HepG2 (cell line): ENCODE results near the gene CCDC201. TPM values are rescaled to one million over a fixed set of nuclear protein-coding genes. Genes with fewer than 3 reads are reported as not detected.
A peak's percentile ranks its signal among the peaks of the same experiment; 100 is the strongest.

Experiments used
- ELF4 ChIP-seq: sonication (generic); formaldehyde crosslinking; IDR thresholded peaks from 2 replicates; pipeline ENCODE4 v1.5.0; 2020; ENCODE audit warnings: missing genetic modification reagents, mild to moderate bottlenecking, moderate library complexity, borderline replicate concordance
- FOXM1 ChIP-seq: sonication (generic); formaldehyde crosslinking; IDR thresholded peaks from 2 replicates; pipeline ENCODE4 v1.5.0; 2020; ENCODE audit warnings: missing genetic modification reagents
- FOXP1 ChIP-seq, 2 experiments: fragments of 450-650 bp in 1 of 2; IDR thresholded peaks; 2 replicates each; pipeline ENCODE4 v1.6.1; 2017 to 2018; ENCODE audit warnings: antibody characterized with exemption in 1 of 2
- ISX ChIP-seq: sonication (generic); formaldehyde crosslinking; conservative IDR thresholded peaks from 2 replicates; pipeline ENCODE4 v1.5.0; 2020; ENCODE audit warnings: missing genetic modification reagents
- KLF11 ChIP-seq: IDR thresholded peaks from 2 replicates; pipeline ENCODE4 v1.6.1; 2016; ENCODE audit warnings: missing compliant biosample characterization
- POGZ ChIP-seq: sonication (generic); formaldehyde crosslinking; IDR thresholded peaks from 2 replicates; pipeline ENCODE4 v1.4.0; 2020; ENCODE audit warnings: mild to moderate bottlenecking, missing genetic modification reagents
- SMAD1 ChIP-seq: sonication (generic); formaldehyde crosslinking; IDR thresholded peaks from 2 replicates; pipeline ENCODE4 v1.4.0; 2020; ENCODE audit warnings: missing genetic modification reagents, low read depth, mild to moderate bottlenecking, borderline replicate concordance
- YY1 ChIP-seq: IDR thresholded peaks from 2 replicates; pipeline ENCODE4 v1.6.1; 2011; ENCODE audit warnings: low read length, low read depth, moderate library complexity, mild to moderate bottlenecking; ENCODE audit not compliant: insufficient read depth, insufficient replicate concordance
- ZNF282 ChIP-seq: fragments of 450-650 bp; IDR thresholded peaks from 2 replicates; pipeline ENCODE4 v1.6.1; 2018; ENCODE audit not compliant: partially characterized antibody
- ZNF430 ChIP-seq: sonication (generic); formaldehyde crosslinking; IDR thresholded peaks from 2 replicates; pipeline ENCODE4 v1.9.0; 2021; ENCODE audit warnings: mild to moderate bottlenecking, missing genetic modification reagents
- ZNF512 ChIP-seq: sonication (generic); formaldehyde crosslinking; IDR thresholded peaks from 2 replicates; pipeline ENCODE4 v1.4.0; 2020; ENCODE audit warnings: mild to moderate bottlenecking, missing genetic modification reagents
- ZNF782 ChIP-seq: sonication (generic); formaldehyde crosslinking; IDR thresholded peaks from 2 replicates; pipeline ENCODE4 v1.4.0; 2020; ENCODE audit warnings: missing genetic modification reagents, mild to moderate bottlenecking, borderline replicate concordance
- polyA plus RNA-seq, 8 experiments: library from polyadenylated mRNA; depleted of rRNA in 3 of 8; stranded (reverse) in 7 of 8; unstranded in 1 of 8; fragments of >200 nt; fragmentation: Illumina TruSeq in 4 of 8; extraction: Trizol in 4 of 8; gene quantifications; 2 replicates each; pipeline versions ENCODE4 v1.2.1 to v1.2.3, GENCODE V29; 2011 to 2016; ENCODE audit warnings: low read depth in 4 of 8, missing spikeins in 1 of 8, mixed read lengths in 1 of 8; ENCODE audit not compliant: insufficient read depth in 1 of 8
- total RNA-seq, 5 experiments: library from RNA; depleted of rRNA; stranded (reverse); fragments of >200 nt; fragmentation: Illumina TruSeq; extraction: Trizol; gene quantifications; 2 replicates each; pipeline ENCODE4 v1.2.3, GENCODE V29; 2016; ENCODE audit warnings: low read depth in 1 of 5
- TF ChIP-seq, protein P1 (sequence below): sonication (generic); formaldehyde crosslinking; IDR thresholded peaks from 2 replicates; pipeline ENCODE4 v1.5.1; 2020; ENCODE audit warnings: missing genetic modification reagents, mild to moderate bottlenecking, borderline replicate concordance
- TF ChIP-seq, protein P2 (sequence below): IDR thresholded peaks from 2 replicates; pipeline ENCODE4 v1.6.1; 2016
- TF ChIP-seq, protein P3 (sequence below): IDR thresholded peaks from 2 replicates; pipeline ENCODE4 v1.6.1; 2012; ENCODE audit warnings: low read depth, low read length, improper control_type of control experiment
- TF ChIP-seq, protein P4 (sequence below): sonication (generic); formaldehyde crosslinking; IDR thresholded peaks from 2 replicates; pipeline ENCODE4 v1.4.0; 2020; ENCODE audit warnings: mild to moderate bottlenecking, missing genetic modification reagents, borderline replicate concordance

The CCDC201 gene
- total and polyA plus RNA-seq, 2 of the 13 experiments (the other 11 are each of a cell fraction or from before 2014, with no cell fraction given) = 0.92 TPM; not detected in 1

DNA sequence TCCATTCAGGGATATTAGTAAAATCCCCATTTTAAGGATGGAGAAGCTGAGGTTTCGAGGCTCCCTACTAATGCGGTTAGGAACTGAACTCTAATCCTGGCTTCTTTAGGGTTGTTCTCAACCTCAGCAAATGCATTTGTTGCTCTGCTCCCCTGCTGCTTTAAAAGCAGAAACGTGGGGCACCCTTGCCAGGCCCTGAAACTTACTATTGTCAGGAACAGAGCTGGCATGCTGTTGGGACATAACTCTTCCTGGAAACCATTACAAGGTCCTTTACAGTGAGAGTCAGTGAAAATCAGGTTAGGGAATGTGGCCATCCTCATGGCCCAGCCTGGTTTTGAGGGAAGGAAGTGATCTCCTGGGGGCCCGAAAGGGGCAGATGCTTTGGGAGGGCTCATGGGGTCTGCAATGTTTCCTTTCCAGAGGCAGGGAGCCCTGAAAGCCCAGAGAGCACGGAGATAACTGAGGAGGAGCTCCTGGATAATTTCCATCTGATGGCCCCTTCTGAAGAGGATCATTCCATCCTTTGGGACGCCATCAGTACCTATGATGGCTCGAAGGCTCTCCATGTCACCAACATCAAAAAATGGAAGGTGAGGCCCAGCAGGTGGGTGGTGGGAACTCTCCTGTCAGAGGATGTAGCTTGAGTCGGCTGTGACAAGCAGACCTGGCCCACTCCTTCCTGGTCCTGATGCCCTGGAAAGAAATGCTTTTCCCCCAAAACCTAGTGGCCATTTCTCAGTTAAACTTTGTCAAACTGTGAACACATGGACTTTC lies 17.4 kb upstream of the CCDC201 start (continued):
- no peak for TF ChIP-seq YY1
- no peak for TF ChIP-seq FOXM1 (CRISPR knock-in tag)
- peak; percentile 52 for TF ChIP-seq ZNF430
- TF ChIP-seq ZNF282 = no peak
- TF ChIP-seq, protein P1, sequence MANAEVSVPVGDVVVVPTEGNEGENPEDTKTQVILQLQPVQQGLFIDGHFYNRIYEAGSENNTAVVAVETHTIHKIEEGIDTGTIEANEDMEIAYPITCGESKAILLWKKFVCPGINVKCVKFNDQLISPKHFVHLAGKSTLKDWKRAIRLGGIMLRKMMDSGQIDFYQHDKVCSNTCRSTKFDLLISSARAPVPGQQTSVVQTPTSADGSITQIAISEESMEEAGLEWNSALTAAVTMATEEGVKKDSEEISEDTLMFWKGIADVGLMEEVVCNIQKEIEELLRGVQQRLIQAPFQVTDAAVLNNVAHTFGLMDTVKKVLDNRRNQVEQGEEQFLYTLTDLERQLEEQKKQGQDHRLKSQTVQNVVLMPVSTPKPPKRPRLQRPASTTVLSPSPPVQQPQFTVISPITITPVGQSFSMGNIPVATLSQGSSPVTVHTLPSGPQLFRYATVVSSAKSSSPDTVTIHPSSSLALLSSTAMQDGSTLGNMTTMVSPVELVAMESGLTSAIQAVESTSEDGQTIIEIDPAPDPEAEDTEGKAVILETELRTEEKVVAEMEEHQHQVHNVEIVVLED = no peak
- no peak for TF ChIP-seq FOXP1 (IDR thresholded peaks at IDR 0.05)
- TF ChIP-seq FOXP1 (CRISPR knock-in tag; IDR thresholded peaks at IDR 0.05) = no peak
- no peak for TF ChIP-seq POGZ
- TF ChIP-seq ZNF512 (CRISPR knock-in tag) = no peak
- TF ChIP-seq, protein P2, sequence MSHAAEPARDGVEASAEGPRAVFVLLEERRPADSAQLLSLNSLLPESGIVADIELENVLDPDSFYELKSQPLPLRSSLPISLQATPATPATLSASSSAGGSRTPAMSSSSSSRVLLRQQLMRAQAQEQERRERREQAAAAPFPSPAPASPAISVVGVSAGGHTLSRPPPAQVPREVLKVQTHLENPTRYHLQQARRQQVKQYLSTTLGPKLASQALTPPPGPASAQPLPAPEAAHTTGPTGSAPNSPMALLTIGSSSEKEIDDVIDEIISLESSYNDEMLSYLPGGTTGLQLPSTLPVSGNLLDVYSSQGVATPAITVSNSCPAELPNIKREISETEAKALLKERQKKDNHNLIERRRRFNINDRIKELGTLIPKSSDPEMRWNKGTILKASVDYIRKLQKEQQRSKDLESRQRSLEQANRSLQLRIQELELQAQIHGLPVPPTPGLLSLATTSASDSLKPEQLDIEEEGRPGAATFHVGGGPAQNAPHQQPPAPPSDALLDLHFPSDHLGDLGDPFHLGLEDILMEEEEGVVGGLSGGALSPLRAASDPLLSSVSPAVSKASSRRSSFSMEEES (CRISPR knock-in tag) = no peak
- TF ChIP-seq, protein P3, sequence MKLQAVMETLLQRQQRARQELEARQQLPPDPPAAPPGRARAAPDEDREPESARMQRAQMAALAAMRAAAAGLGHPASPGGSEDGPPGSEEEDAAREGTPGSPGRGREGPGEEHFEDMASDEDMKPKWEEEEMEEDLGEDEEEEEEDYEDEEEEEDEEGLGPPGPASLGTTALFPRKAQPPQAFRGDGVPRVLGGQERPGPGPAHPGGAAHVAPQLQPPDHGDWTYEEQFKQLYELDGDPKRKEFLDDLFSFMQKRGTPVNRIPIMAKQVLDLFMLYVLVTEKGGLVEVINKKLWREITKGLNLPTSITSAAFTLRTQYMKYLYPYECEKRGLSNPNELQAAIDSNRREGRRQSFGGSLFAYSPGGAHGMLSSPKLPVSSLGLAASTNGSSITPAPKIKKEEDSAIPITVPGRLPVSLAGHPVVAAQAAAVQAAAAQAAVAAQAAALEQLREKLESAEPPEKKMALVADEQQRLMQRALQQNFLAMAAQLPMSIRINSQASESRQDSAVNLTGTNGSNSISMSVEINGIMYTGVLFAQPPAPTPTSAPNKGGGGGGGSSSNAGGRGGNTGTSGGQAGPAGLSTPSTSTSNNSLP = no peak
- no peak for TF ChIP-seq ZNF782 (CRISPR knock-in tag)
- TF ChIP-seq, protein P4, sequence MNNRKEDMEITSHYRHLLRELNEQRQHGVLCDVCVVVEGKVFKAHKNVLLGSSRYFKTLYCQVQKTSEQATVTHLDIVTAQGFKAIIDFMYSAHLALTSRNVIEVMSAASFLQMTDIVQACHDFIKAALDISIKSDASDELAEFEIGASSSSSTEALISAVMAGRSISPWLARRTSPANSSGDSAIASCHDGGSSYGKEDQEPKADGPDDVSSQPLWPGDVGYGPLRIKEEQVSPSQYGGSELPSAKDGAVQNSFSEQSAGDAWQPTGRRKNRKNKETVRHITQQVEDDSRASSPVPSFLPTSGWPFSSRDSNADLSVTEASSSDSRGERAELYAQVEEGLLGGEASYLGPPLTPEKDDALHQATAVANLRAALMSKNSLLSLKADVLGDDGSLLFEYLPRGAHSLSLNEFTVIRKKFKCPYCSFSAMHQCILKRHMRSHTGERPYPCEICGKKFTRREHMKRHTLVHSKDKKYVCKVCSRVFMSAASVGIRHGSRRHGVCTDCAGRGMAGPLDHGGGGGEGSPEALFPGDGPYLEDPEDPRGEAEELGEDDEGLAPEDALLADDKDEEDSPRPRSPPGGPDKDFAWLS = no peak
- TF ChIP-seq ISX = 0 out of 2 replicates have a peak, but pooled peaks have one; percentile 35
- TF ChIP-seq KLF11 (CRISPR knock-in tag) = no peak
- 0 out of 2 replicates have a peak, but pooled peaks have one; percentile 86 for TF ChIP-seq SMAD1
- peak; percentile 76 for TF ChIP-seq ELF4
